Subcutaneous adipose tissue (tissue), 4 donors: ENCODE data around the gene KAZN. TPM values are rescaled to one million over a fixed set of nuclear protein-coding genes. Genes with fewer than 3 reads are reported as not detected.

Source experiments
- total RNA-seq, 4 donors: library from RNA; depleted of rRNA; stranded (reverse); fragments of >200 nt; gene quantifications; one replicate each; pipeline ENCODE4 v1.1.0, GENCODE V29; 2016
- TF ChIP-seq, protein P1 (sequence below): fragments of 450-650 bp; IDR thresholded peaks from one replicate; pipeline ENCODE4 v1.5.1; 2016; ENCODE audit warnings: low read depth, mild to moderate bottlenecking, control low read depth, antibody characterized with exemption, moderate library complexity

The KAZN gene
- total RNA-seq, 4 donors from 2014 or later = 7.5 to 22.2 (median 10.4) TPM

- TF ChIP-seq, protein P1, sequence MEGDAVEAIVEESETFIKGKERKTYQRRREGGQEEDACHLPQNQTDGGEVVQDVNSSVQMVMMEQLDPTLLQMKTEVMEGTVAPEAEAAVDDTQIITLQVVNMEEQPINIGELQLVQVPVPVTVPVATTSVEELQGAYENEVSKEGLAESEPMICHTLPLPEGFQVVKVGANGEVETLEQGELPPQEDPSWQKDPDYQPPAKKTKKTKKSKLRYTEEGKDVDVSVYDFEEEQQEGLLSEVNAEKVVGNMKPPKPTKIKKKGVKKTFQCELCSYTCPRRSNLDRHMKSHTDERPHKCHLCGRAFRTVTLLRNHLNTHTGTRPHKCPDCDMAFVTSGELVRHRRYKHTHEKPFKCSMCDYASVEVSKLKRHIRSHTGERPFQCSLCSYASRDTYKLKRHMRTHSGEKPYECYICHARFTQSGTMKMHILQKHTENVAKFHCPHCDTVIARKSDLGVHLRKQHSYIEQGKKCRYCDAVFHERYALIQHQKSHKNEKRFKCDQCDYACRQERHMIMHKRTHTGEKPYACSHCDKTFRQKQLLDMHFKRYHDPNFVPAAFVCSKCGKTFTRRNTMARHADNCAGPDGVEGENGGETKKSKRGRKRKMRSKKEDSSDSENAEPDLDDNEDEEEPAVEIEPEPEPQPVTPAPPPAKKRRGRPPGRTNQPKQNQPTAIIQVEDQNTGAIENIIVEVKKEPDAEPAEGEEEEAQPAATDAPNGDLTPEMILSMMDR = no peak
Observed at GRCh38 chr1:14710331-14710730, 111.8 kb downstream of the KAZN start.

GRCh38 chr1:14712136-14712535, 113.7 kb downstream of the KAZN start:
- TF ChIP-seq, protein P1 = no peak

- TF ChIP-seq, protein P1 = no peak
Observed at GRCh38 chr1:14713077-14713476, 114.6 kb downstream of the KAZN start.

GRCh38 chr1:14715266-14715665, 116.8 kb downstream of the KAZN start:
- TF ChIP-seq, protein P1 = no peak

- TF ChIP-seq, protein P1 = no peak
Observed at GRCh38 chr1:14715802-14716201, 117.3 kb downstream of the KAZN start.

DNA sequence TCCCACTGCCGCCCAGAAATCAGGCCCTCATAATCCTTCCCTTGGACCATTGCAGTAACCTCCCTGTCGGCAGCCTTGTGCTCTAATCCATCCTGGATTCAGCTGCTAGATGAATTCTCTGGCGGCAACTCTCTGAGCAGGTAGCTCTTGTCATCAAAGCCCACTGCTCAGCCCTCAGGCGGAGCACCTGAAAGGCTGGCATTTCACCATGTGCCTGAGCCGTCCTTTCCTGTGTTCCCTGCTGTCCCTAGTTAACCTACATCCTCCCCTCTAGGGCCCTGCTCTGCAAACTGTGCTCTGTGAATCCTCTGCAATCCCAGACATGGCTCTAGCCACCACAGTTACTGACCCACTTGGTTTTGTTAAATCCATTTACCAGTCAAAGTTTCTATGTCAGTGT, 118.0 kb downstream of the KAZN start:
- TF ChIP-seq, protein P1 = no peak

GRCh38 chr1:14718476-14718875, 120.0 kb downstream of the KAZN start:
- TF ChIP-seq, protein P1 = no peak
